GM21717 (cell line): Measurements from ENCODE around the gene OSBPL10.
"Not testable (repeated sequence)": the region's sequence is repeated elsewhere in the genome, so short reads cannot be mapped to it uniquely, and the experiment has no call there.

Experiments used
- ATAC-seq: cut with Tn5 transposase; IDR thresholded peaks from one replicate; pipeline ENCODE4 v1.9.1; 2021; ENCODE audit warnings: mild to moderate bottlenecking, moderate library complexity; ENCODE audit not compliant: unreplicated experiment

OSBPL10 gene

DNA sequence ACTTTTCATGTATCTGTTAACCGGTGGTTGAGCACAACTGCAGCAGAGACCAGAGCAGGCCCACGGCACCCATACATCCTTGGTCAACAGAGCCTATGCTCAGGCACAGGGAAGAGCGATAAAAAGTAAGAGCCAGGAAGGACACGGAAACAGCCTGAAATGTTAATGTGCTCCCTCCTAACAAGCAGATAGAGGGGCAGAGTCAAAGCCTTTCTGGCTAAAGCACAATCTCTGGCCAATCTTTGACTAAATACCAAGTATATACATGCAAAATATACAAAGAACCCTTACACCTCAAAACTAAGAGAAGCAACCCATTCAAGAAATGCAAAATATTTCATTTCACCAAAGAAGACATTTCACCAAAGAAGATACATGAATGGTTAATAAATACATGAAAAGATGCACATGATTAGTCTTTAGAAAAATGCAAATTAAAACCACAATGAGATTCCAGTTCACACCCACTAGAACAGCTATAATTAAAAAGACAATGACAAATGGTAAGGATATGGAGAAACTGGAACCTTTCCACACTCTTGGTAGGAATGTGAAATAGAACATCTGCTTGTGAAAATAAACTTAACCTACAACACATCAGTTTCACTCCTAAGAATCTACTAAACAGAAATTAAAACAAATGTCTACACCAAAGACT is 88.0 kb downstream of the OSBPL10 start:
- ATAC-seq: no peak

DNA sequence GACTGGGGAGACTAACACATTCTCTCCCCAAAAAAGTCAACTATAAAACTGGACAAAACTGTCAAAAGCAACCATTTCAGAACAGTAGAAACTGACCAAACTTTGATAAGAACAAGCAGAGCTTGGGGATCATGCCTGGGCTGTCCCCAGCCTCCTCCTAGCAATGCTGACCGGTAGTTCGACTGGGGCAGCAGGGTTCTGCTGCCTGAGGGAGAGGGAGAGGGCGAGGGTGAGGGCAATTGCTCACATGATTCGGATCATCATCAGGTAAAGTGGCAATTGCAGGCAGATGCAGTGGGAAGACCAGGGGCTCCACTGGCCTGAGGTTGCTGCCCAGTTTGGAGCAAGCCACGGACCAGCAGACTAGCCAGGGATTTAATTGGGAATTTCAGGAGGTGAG is 88.6 kb downstream of the OSBPL10 start:
- ATAC-seq: no peak

DNA sequence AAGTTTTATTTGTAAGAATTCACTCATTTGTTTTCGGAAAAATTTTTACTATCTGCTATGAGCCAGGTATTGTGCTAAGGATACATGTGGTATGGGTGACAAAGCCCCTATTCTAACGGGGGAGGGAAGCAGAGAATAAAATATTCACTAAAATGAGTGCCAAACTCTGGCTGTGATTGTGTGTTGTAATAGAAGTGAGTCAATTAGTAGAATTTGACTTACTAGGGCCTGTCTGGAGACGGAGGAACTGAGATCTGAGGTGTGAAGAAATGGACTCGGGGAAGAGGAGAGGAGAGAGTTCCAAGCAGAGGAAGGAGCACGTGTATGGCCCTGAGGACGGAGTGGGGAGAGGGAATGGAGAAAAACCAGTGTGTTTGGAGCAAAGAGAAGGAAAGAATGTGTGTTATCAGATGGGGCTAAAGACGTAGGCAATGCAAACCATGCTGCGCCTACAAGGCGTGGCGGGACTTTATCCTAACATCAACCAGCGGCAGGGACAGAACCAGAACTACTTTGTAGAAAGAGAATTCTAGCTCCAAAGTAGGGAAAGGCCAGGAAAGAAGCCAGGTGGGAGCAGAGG is 89.1 kb downstream of the OSBPL10 start:
- no peak for ATAC-seq

DNA sequence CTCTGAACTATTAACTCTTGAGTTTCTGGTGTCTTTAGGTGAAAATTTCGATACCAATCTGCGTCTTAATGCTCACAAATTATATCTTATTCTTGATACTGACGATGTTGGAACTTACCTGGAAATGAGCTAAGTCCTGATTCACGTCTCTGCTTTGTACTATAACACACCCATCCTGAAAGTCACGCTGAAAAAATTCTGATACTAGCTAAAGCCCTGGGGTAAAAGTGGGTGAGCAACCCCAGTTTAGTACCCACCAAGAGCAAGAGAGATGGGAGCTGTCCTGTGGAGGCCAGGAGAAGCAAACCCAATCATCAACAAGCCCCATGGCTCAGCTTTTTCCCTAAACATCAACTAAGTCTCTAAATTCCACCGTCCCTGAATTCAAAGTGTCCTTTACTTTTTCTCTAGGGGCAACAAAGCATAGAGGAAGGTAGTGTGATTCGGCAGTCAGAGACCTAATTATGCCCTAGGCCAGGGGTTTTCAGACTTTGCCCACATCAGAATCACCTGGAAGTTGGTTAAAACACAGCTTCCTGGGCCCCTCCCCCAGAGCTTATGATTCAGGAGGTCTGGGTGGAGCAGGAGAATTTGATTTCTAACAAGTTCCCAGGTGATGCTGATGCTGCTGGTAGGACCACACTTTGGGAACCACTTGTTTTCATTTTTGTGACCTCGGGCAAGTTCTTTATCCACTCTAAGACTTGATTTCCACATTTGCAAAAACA is 90.2 kb downstream of the OSBPL10 start:
- no peak for ATAC-seq

DNA sequence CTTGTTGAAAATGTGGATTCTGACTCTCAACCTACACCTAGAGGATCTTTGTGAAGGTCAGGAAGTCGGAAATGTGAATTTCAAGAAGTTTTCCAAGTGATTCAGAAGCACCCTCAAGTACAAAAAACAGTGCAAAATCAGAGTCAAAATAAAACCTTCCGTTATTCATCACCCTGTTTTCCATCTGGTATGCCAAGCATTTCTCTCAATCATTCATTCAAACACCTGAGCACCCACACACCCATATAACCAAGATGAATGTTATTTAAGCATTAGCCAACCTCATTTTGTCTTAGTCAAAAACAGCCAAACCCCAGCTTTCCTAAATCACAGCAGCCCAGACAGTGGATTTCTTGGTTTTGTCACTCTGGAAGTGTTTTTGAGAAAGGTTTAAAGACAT is 91.1 kb downstream of the OSBPL10 start:
- no peak for ATAC-seq

DNA sequence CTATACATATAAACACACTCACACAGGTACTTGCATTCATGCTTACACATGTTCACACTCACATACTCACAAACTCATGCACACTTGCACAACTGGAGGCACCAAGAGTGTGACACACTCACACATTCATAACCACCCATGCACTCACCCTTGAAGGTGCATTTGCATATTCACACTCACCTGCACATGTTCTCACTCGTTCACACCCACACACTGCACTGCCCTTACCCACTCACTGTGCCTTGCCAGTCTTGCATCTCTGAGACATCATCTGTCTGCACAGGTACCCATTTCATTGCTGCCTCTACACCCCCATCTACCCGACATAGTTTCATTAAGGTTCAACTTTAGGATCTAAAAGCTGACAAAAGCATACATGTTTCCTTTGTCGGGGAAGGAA is 95.8 kb downstream of the OSBPL10 start:
- no peak for ATAC-seq

DNA sequence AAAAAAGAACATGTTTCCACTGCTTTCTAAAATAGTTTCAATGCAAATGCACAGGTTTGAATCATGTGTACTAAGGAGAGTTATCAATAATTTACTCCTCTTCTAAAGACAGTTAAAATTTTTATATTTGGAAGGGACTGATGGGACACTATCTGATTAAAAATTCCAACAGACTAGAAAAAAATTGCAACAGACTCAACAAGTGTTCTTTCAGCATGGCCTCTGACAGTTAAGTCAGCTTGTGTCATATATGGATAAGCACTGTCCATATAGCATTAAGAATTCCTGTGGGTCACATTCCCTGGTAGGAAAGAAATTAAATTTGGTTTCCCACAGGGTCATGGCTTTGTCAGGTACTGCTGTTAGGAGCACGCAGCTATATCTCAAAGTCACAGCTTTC is 96.8 kb downstream of the OSBPL10 start:
- no peak for ATAC-seq

DNA sequence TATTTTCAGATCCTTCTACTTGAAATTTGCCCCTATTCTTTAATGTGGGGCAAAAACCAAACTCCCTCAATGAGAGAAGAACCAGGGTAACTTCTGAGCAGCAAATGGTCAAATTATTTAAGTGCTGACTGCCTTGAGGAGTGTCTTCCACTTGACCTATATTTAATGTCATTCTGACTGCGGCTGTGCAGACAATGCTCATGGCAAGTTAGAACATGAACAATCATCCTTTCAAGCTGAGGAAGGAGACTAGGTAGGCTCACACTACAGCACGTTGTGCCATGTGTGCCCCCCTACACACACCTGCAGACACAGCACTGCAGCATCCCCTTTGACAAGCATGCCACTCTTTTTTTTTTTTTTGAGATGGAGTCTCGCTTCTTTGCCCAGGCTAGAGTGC is 98.2 kb downstream of the OSBPL10 start:
- ATAC-seq: no peak

DNA sequence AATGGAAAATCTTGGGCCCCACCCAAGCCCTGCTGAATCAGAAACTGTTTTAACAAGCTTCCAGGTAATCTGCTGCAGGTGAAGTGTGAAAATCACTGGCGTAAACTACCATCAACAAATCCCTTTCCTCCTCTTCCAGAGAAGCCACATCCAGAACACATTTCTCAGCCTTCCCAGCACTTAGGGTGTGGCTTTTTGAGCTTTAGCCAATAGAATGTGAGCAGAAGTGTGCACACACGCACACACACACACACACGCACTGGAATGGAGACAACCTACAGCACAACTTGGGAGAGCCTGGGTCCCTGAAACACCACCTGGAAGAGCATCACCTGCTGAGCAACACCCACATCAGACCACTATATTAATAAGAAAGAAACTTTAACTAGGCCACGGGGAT is 98.6 kb downstream of the OSBPL10 start:
- no peak for ATAC-seq

DNA sequence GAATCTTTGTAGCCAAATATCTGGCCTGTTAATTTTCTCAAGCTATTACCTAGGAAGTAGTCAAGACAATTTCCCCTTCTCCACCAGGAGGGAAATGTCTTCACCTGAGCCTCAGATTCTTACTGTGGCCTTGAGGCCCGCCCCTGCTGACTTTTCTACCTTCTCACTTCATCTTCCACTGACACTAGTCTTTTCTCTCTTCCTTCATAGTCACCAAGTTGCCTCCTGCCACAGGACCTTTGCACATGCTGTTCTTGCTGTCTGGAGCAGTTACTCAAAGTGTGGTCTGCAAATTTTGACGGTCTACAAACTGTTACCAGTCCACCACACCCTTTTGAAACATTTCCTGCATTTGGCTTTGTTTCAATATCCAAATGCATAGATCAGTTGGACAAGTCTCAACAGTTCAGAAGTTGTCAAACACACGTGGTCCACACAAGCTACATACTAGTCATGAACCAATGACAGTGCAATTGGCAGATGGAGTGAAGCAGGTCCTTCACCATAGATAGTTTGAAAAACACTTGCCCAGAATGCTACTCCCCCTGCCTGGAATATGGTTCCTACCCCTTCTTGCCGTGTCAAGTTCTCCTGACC is 100.5 kb downstream of the OSBPL10 start:
- no peak for ATAC-seq

DNA sequence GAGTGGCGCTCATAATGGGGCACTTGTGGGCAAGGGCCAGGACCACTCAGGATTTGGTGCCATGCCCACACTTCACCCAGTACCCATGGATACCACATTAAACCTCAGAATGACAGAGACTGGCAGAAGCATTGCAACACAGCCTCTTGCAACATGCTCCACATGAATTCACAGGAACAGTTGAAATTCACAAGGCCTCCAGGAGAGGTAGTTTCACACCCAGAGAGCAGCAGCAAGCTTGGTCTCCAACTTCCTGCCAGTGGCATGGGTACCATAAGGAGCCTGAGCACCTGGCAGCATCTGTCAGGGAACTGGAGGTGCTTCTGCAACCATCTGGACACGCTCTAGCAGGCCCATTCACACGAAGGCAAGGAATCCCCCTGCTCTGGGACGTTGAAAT is 101.0 kb downstream of the OSBPL10 start:
- ATAC-seq: no peak

DNA sequence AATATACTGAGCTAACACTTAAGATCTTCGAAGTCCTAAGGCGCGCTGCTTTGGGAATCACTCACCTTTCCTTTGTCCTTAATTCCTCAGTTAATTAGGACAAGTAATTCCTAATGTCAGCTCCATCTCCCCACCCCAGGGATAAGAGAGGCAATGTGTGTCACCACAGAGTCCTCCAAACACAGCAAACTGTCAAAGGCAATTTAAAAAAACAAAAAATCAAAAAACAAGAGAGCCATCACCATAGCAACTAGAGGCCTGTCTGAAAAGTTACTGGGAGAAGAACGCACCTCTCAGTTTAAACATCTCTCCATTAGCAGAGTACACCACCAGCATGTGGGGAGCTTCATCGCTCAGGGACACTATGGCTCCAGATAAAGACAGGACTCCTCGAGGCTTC is 101.7 kb downstream of the OSBPL10 start:
- ATAC-seq: no peak

DNA sequence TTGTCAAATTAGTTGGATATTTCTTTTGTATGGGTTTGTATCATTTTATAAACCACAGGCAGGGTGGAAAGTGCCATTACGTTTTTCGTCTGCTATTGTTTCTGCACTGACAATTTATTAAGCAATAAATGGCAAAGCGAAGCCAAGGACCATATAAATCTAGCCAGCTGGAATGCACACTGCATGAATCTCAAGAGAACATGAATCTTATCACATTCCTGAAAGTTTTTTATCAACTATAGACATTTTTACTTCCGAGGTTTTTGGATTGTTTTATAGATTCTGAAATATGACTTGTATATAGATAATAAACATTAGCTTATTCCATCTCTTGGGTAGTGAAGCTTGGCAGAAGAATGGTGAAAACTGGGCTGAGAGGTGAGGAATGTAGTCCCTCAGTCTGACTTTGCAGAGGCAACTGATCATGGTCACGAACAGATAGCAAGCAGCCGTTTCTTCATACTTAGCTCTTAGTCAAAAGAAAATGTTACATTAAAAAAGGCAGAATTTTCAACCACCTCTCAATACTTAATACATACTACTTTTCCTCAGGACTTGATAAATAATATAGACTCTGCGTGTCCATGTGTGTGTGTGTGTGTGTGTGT is 102.7 kb downstream of the OSBPL10 start:
- no peak for ATAC-seq

DNA sequence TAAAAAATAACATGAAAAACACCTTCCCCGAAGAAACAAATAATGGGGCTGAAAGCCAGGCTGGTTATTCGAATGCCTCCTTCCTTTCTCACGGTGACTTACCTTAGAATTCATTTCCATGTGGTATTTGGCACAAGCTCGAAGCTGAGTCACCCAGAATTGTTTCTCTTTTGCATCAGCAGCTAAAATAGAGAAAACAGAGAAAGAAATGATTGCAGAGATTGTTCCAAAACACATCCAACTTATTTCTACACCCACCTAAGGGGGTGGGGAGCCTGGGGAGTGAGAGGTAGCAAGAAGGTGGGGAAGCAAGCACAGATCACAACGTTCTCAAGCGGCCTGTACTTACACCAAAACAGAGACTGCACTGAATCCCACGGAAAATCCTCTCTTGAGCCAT is 104.7 kb downstream of the OSBPL10 start:
- no peak for ATAC-seq

DNA sequence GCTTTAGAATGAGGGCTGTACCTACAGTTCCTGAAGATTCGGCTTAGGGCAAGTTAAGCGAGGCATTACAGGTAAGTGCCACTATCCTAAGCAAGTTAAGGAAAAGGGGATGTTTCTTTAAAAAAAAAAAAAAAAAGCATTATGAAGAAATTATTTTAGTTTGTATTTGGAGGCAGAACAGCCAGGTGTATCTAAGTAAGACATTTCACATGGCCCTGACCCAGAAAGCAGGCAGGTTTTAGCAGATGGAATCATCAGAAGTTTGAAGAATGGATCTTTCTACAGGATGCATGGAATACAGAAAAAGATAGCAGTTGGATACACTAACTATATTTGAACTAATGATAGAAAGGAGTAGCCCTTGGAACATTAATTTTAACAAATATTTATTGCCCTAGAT is 105.6 kb downstream of the OSBPL10 start:
- ATAC-seq: no peak

DNA sequence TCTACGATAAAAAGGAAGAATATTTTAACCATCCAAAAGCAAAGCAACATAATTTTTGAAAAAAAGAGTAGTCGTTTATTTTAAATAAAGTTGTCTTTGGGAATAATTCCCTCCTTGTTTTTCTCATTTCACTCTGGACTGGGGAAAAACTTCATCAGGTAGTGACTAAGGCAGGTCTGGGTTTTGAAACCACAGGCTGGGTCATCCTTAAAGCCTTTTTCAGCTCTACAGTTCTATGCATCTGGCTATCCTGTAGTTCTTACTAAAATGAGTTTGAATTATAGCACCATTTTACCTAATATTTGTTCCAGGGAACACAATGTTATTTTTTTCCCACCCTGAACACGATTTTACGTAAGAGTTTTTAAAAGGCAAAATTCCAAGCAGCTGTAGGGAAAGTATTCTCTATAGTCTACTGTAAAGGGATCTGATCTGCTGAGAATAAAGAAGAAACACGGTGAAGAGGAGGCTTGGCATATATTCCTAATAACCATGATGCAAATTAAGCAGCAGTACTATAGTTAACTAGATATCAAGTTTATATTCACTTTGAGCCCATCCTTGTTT is 107.7 kb downstream of the OSBPL10 start:
- no peak for ATAC-seq

DNA sequence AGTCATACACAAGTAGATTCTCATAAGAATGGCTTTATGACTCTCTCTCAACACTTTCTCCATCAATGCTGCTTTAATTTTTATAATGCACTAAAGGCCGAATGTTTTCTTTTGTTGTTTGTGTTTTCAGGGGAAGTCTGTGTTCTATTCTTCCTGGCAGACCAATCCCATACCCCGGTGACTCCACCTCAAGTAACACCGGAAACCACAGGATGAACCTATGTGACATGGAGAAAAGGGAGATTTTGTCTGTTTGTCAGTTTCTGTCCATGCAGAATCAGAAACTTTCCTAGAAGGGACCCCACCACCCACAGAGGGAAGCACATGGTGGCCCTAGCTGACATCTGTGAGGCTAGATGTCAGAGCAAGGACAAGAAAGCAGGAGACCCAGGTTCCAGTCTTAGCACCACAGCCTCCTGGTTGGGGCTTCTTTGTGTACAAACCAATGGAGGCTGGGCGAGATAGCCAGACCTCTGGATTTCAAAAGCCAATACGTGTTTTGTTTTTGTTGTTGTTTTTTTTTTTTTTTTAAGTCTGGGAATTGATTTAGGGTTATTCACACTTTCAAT is 109.0 kb downstream of the OSBPL10 start:
- no peak for ATAC-seq

DNA sequence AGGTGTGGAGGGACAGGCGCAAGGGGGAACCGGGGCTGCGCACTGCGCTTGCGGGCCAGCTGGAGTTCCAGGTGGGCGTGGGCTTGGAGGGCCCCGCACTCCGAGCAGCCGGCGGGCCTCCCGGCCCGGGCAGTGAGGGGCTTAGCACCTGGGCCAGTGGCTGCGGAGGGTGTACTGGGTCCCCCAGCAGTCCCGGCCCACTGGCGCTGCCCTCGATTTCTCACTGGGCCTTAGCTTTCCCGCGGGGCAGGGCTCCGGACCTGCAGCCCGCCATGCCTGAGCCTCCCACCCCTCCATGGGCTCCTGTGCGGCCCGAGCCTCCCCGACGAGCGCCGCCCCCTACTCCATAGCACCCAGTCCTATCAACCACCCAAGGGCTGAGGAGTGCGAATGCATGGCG is 111.0 kb downstream of the OSBPL10 start:
- ATAC-seq: not testable (repeated sequence)

DNA sequence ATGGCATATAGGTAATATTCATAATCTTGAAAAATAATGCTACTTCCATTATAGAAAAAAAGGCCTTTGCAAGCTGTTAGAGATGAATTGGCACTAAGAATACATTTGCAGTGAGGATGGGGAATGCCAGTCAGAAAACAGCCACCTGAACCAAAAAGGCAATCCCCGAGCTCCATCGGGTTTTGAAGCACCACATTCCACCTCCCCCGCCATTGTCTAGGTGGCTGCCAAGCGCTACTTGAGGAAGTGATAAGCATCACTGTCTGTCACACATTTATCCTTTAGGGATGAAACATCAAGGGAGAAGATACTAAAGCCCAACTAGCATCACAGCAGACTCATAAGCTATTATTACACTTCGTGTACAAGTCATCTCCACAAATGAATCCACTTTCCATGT is 112.8 kb downstream of the OSBPL10 start:
- ATAC-seq: no peak

DNA sequence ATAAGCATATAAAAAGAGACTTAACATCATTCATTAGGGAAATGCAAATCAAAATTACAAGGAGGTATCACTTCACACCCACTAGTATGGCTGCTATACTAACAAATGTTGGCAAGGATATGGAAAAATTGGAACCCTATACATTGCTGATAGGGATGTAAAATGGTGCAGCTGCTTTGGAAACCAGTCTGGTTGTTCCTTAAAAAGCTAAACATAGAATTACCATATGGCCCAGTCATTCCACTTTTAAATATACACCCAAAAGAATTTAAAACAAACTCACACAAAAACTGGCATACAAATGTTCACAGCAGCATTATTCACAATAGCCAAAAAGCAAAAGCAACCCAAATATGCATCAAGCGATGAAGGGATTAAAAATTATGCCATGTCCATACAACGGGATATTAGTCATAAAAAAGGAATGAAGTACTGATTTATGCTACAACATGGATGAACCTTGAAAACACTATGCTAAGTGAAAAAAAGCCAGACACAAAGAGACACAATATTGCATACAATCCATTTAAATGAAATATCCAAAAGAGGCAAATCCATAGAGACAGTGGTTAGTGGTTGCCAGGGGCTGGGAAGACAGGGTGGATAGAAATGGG is 118.3 kb downstream of the OSBPL10 start:
- ATAC-seq: no peak

DNA sequence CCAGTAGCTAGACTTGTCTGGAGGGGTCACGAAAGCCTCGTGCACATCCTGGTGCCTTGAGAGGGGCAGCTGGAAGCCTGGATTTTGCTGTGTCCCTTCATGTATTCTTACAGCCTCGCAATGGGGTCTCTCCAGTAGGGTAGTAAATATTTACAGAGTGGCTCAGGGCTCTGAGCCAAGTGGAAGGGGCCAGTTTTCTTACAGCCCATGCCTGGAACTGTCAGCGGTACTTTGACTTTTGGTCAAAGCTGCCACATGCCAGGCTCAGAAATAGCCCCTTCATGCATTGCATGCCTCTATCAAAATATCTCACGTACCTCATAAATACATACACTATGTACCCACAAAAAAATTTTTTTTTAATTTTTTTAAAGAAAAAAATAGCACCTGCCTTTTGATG is 119.2 kb downstream of the OSBPL10 start:
- no peak for ATAC-seq
